HCT116 (cell line): ENCODE measurements around the gene RASL10B. TPM values are rescaled to one million over a fixed set of nuclear protein-coding genes. Genes with fewer than 3 reads are reported as not detected.

Source experiments
- ATAC-seq: fragments of 200-7000 bp; cut with Tn5 transposase; 2 replicates; pipeline ENCODE4 v1.9.1; 2020; ENCODE audit warnings: mild to moderate bottlenecking, moderate library complexity
- BruUV-seq: library from RNA; stranded (reverse); fragments of 400-500 nt; replicated peaks from 2 replicates; lab custom pipeline; 2021; lab: Mats Ljungman, UMichigan
- CTCF ChIA-PET: fragments of 300-600 bp; sonication (Branson Sonifier 250); formaldehyde crosslinking; loops from one replicate; lab custom pipeline; 2021; ENCODE audit warnings: antibody characterized with exemption; lab: Charles Lee
- POLR2A ChIA-PET: fragments of 300-600, 350-600 bp; sonication (Branson Sonifier 250); formaldehyde crosslinking; loops from one replicate; lab custom pipeline; 2021; ENCODE audit warnings: antibody characterized with exemption; lab: Charles Lee
- RAD21 ChIA-PET, 2 experiments: fragments of 300-600 bp; sonication (Branson Sonifier 250); formaldehyde crosslinking; loops; one replicate each; lab custom pipeline; 2023; ENCODE audit warnings: low total read pairs in 2 of 2; ENCODE audit not compliant: uncharacterized antibody in 2 of 2, unreplicated experiment in 2 of 2, low non-redundant PET in 1 of 2; lab: Charles Lee
- DNase-seq: peaks from one replicate; pipeline ENCODE4 v3.0.0-alpha.2; 2010; ENCODE audit warnings: low read depth, low spot score
- H2AFZ ChIP-seq: fragments of 200-600 bp; shearing (Covaris generic), sonication (generic); 2 replicates; pipeline ENCODE4 v1.6.1; 2017; ENCODE audit warnings: low read depth, mixed run types, mixed read lengths, antibody characterized with exemption, low read length; ENCODE audit not compliant: poor library complexity, severe bottlenecking
- H3K27ac ChIP-seq: 2 replicates; pipeline ENCODE4 v1.5.1; 2012; ENCODE audit warnings: low read depth, low read length
- H3K27me3 ChIP-seq: fragments of 200-600 bp; sonication (generic); 2 replicates; pipeline ENCODE4 v1.6.1; 2016; ENCODE audit warnings: mixed run types, low read length, mixed read lengths; ENCODE audit not compliant: insufficient read depth
- H3K36me3 ChIP-seq, 2 experiments: fragments of 200-500 bp in 1 of 2; fragments of 200-600 bp in 1 of 2; sonication (Bioruptor generic) in 1 of 2; sonication (generic) in 1 of 2; 2 replicates each; pipeline versions ENCODE4 v1.5.1 to v1.6.1; 2014 to 2016; ENCODE audit warnings: low read length in 2 of 2, inconsistent platforms in 1 of 2, mixed read lengths in 1 of 2, mixed run types in 1 of 2; ENCODE audit not compliant: insufficient read depth in 2 of 2, control insufficient read depth in 1 of 2
- H3K4me1 ChIP-seq, 2 experiments: fragments of 200-600 bp in 1 of 2; sonication (generic) in 1 of 2; 2 replicates each; pipeline versions ENCODE4 v1.5.1 to v1.6.1; 2012 to 2017; ENCODE audit warnings: low read length in 2 of 2, inconsistent platforms in 1 of 2, mild to moderate bottlenecking in 1 of 2, mixed read lengths in 1 of 2, mixed run types in 1 of 2, moderate library complexity in 1 of 2; ENCODE audit not compliant: insufficient read depth in 2 of 2, control insufficient read depth in 1 of 2
- H3K4me2 ChIP-seq: fragments of 200-600 bp; sonication (generic); 2 replicates; pipeline ENCODE4 v1.6.1; 2017; ENCODE audit warnings: mixed run types, low read length, mixed read lengths
- H3K4me3 ChIP-seq, 2 experiments: fragments of 200-600 bp in 1 of 2; sonication (generic) in 1 of 2; replicated peaks in 1 of 2; 2 replicates each; pipeline ENCODE4 v1.5.1; 2011 to 2016; ENCODE audit warnings: low read length in 2 of 2, control low read depth in 1 of 2, low read depth in 1 of 2, mild to moderate bottlenecking in 1 of 2, mixed read lengths in 1 of 2, mixed run types in 1 of 2
- H3K79me2 ChIP-seq: fragments of 200-600 bp; sonication (generic); 2 replicates; pipeline ENCODE4 v1.6.1; 2017; ENCODE audit warnings: mild to moderate bottlenecking, mixed run types, low read length, moderate library complexity, mixed read lengths; ENCODE audit not compliant: insufficient read depth
- H3K9ac ChIP-seq: fragments of 200-600 bp; sonication (generic); 2 replicates; pipeline ENCODE4 v1.6.1; 2016; ENCODE audit warnings: low read length, mixed read lengths
- H3K9me2 ChIP-seq: fragments of 200-600 bp; sonication (generic), shearing (Covaris generic); 2 replicates; pipeline ENCODE4 v1.6.1; 2017; ENCODE audit warnings: mixed run types, mild to moderate bottlenecking, moderate library complexity; ENCODE audit not compliant: insufficient read depth
- H3K9me3 ChIP-seq, 2 experiments: fragments of 200-500 bp in 1 of 2; fragments of 200-600 bp in 1 of 2; sonication (Bioruptor generic) in 1 of 2; sonication (generic) in 1 of 2; 2 replicates each; pipeline ENCODE4 v1.6.1; 2014 to 2017; ENCODE audit warnings: low read length in 2 of 2, mixed read lengths in 2 of 2, inconsistent platforms in 1 of 2, low read depth in 1 of 2, mild to moderate bottlenecking in 1 of 2, mixed run types in 1 of 2, moderate library complexity in 1 of 2; ENCODE audit not compliant: control insufficient read depth in 1 of 2, insufficient read depth in 1 of 2
- H4K20me1 ChIP-seq: fragments of 200-600 bp; sonication (generic), shearing (Covaris generic); 2 replicates; pipeline ENCODE4 v1.6.1; 2017; ENCODE audit warnings: mixed run types, mild to moderate bottlenecking, moderate library complexity; ENCODE audit not compliant: insufficient read depth
- CBX3 ChIP-seq: IDR thresholded peaks from 2 replicates; pipeline ENCODE4 v1.6.1; 2012; ENCODE audit warnings: low read depth
- POLR2AphosphoS5 ChIP-seq: IDR thresholded peaks from 2 replicates; pipeline ENCODE4 v1.6.1; 2011; ENCODE audit warnings: mild to moderate bottlenecking, low read depth, low read length, moderate library complexity
- intact Hi-C: fragments of 100-400 bp; cut with micrococcal nuclease; formaldehyde crosslinking; loops from 2 replicates; pipeline ENCODE4 v1.10.0; 2022
- total RNA-seq: library from RNA; stranded (reverse); gene quantifications from one replicate; pipeline ENCODE4 v1.2.1, GENCODE V29; 2021; ENCODE audit not compliant: unreplicated experiment
- TF ChIP-seq, protein P1 (sequence below): IDR thresholded peaks from 2 replicates; pipeline ENCODE4 v1.6.1; 2012
- TF ChIP-seq, protein P2 (sequence below): IDR thresholded peaks from 2 replicates; pipeline ENCODE4 v1.6.1; 2011; ENCODE audit warnings: mild to moderate bottlenecking, low read length, moderate library complexity; ENCODE audit not compliant: insufficient replicate concordance; ENCODE audit errors: extremely low read depth
- TF ChIP-seq, protein P3 (sequence below), 3 experiments: fragments of 200-600 bp in 1 of 3; sonication (generic) in 1 of 3; IDR thresholded peaks in 2 of 3; conservative IDR thresholded peaks in 1 of 3; 2 replicates each; pipeline ENCODE4 v1.5.1; 2012 to 2017; ENCODE audit warnings: low read depth in 2 of 3, low read length in 2 of 3, antibody characterized with exemption in 1 of 3, borderline replicate concordance in 1 of 3, control low read depth in 1 of 3, mild to moderate bottlenecking in 1 of 3, mixed read lengths in 1 of 3, mixed run types in 1 of 3, moderate library complexity in 1 of 3; ENCODE audit not compliant: insufficient read depth in 1 of 3

Gene RASL10B
- total RNA-seq, 1 experiment from 2014 or later, result 0.15 TPM

DNA sequence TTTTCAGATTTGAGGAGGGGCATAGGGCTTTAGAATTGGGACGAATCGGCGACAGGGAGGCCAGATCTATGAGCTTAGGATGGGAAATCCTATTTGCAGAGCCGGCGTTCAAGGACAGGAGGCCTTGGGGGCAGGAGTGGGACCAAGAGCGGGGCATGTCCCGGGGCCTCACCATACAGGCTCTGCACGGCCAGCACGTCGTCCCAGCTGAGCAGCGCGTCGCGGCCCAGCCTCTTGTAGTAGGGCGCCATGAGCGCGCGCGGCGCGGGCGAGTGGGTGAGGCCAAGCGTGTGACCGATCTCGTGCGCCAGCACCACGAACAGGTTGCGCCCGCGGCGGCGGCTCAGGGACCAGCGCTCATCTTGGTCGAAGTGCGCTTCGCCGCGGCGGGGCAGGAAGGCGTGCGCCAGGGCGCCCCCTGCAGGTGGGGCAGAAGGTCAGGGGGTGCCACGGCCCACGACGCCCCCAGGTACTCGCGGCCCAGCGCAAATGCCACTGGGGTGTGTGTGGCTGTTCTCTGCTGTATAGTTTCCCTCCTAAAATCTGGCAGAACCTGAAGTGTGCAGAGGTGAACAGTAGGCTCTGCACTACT is 38.6 kb downstream of the RASL10B start:
- ATAC-seq (no peak), DNase-seq (no peak)
- BruUV-seq, result no TSS peak
- no peak overlapping the region for H3K4me3 ChIP-seq
- no peaks in the 10 kb centered on the region for H3K27me3 ChIP-seq
- H3K9ac ChIP-seq, result no peak overlapping the region
- peaks cover under 1 to 1% of the 10 kb centered on the region in 2 experiments; a peak in 2 of 4 replicates for H3K4me1 ChIP-seq
- H3K9me3 ChIP-seq, result no peaks in the 10 kb centered on the region
- ChIA-PET CTCF (interaction anchor here (1.1 to 1.2 kb wide), 2 partner anchors 9 to 15 kb away, joined by 3 read pairs; no protein-coding TSS in a partner anchor), RAD21 (interaction anchor here (0.8 to 1.2 kb wide), 2 partner anchors 19 to 34 kb away, joined by 4 to 5 read pairs; no protein-coding TSS in a partner anchor), POLR2A (no interaction called here)
- H3K36me3 ChIP-seq, result no peaks in the 10 kb centered on the region
- H3K9me2 ChIP-seq, result no peaks in the 10 kb centered on the region
- no peak overlapping the region for H3K27ac ChIP-seq
- H3K4me2 ChIP-seq, result no peak overlapping the region
- TF ChIP-seq, protein P1, sequence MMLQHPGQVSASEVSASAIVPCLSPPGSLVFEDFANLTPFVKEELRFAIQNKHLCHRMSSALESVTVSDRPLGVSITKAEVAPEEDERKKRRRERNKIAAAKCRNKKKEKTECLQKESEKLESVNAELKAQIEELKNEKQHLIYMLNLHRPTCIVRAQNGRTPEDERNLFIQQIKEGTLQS, result no peak
- TF ChIP-seq CBX3 (no peak), POLR2AphosphoS5 (no peak)
- TF ChIP-seq, protein P2, sequence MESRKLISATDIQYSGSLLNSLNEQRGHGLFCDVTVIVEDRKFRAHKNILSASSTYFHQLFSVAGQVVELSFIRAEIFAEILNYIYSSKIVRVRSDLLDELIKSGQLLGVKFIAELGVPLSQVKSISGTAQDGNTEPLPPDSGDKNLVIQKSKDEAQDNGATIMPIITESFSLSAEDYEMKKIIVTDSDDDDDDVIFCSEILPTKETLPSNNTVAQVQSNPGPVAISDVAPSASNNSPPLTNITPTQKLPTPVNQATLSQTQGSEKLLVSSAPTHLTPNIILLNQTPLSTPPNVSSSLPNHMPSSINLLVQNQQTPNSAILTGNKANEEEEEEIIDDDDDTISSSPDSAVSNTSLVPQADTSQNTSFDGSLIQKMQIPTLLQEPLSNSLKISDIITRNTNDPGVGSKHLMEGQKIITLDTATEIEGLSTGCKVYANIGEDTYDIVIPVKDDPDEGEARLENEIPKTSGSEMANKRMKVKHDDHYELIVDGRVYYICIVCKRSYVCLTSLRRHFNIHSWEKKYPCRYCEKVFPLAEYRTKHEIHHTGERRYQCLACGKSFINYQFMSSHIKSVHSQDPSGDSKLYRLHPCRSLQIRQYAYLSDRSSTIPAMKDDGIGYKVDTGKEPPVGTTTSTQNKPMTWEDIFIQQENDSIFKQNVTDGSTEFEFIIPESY, result no peak
- TF ChIP-seq, protein P3, sequence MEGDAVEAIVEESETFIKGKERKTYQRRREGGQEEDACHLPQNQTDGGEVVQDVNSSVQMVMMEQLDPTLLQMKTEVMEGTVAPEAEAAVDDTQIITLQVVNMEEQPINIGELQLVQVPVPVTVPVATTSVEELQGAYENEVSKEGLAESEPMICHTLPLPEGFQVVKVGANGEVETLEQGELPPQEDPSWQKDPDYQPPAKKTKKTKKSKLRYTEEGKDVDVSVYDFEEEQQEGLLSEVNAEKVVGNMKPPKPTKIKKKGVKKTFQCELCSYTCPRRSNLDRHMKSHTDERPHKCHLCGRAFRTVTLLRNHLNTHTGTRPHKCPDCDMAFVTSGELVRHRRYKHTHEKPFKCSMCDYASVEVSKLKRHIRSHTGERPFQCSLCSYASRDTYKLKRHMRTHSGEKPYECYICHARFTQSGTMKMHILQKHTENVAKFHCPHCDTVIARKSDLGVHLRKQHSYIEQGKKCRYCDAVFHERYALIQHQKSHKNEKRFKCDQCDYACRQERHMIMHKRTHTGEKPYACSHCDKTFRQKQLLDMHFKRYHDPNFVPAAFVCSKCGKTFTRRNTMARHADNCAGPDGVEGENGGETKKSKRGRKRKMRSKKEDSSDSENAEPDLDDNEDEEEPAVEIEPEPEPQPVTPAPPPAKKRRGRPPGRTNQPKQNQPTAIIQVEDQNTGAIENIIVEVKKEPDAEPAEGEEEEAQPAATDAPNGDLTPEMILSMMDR (IDR thresholded peaks at IDR 0.05 in 2 of 3, conservative IDR thresholded peaks at IDR 0.05 in 1 of 3; ENCODE audit: borderline replicate concordance in 1 of 3, insufficient read depth in 1 of 3, low read depth in 2 of 3, low read length in 2 of 3), result peak in 2 of 3 experiments; percentile 36 to 56; a peak in 3 of 6 replicates
- H4K20me1 ChIP-seq, result no peaks in the 10 kb centered on the region
- no peaks in the 10 kb centered on the region for H3K79me2 ChIP-seq
- H2AFZ ChIP-seq, result no peak overlapping the region
- intact Hi-C loops, result no loop called here
